B cell (primary cell): ENCODE results near the gene ZBTB32. TPM values are rescaled to one million over a fixed set of nuclear protein-coding genes. Genes with fewer than 3 reads are reported as not detected.

ENCODE experiments used
- ATAC-seq: fragments of 200-7000 bp; cut with Tn5 transposase; one replicate; pipeline ENCODE4 v1.10.0; 2021; ENCODE audit warnings: low read depth, mild to moderate bottlenecking, moderate number of reproducible peaks, moderate library complexity
- CTCF ChIA-PET: fragments of 350-600 bp; sonication (Branson Sonifier 250); formaldehyde crosslinking; loops from one replicate; lab custom pipeline; 2021; ENCODE audit warnings: antibody characterized with exemption, inconsistent platforms; lab: Charles Lee
- POLR2A ChIA-PET: fragments of 350-600 bp; sonication (Branson Sonifier 250); formaldehyde crosslinking; loops from one replicate; lab custom pipeline; 2021; ENCODE audit warnings: antibody characterized with exemption; lab: Charles Lee
- DNase-seq: peaks from one replicate; pipeline ENCODE4 v3.0.0; 2013
- H2AFZ ChIP-seq: 2 replicates; pipeline ENCODE4 v1.6.1; 2012; ENCODE audit warnings: mild to moderate bottlenecking, low read depth, low read length; ENCODE audit not compliant: insufficient read depth, poor library complexity, severe bottlenecking
- H3K27ac ChIP-seq, 2 donors: 1 replicate in 1 of 2; 2 replicates in 1 of 2; pipeline ENCODE4 v1.5.1; 2012 to 2013; ENCODE audit warnings: low read length in 2 of 2, mild to moderate bottlenecking in 2 of 2, moderate library complexity in 1 of 2
- H3K27me3 ChIP-seq, 4 experiments: fragments of 200-600 bp in 1 of 4; sonication (generic) in 1 of 4; replicated peaks in 1 of 4; 1 replicate in 2 of 4; 2 replicates in 2 of 4; pipeline versions ENCODE4 v1.6.1 to v1.7.0; 2013 to 2016; ENCODE audit warnings: low read length in 3 of 4, mild to moderate bottlenecking in 2 of 4, mixed read lengths in 1 of 4, moderate library complexity in 1 of 4; ENCODE audit not compliant: insufficient read depth in 4 of 4, control insufficient read depth in 3 of 4; ENCODE audit errors: control extremely low read depth in 1 of 4
- H3K36me3 ChIP-seq, 2 experiments: replicated peaks in 1 of 2; 1 replicate in 1 of 2; 2 replicates in 1 of 2; pipeline versions ENCODE4 v1.6.1 to v1.7.1; 2013; ENCODE audit warnings: low read length in 1 of 2; ENCODE audit not compliant: insufficient read depth in 2 of 2, control insufficient read depth in 1 of 2; ENCODE audit errors: control extremely low read depth in 1 of 2, extremely low read depth in 1 of 2
- H3K4me1 ChIP-seq, 2 donors: fragments of 200-600 bp in 1 of 2; sonication (generic) in 1 of 2; 1 replicate in 1 of 2; 2 replicates in 1 of 2; pipeline versions ENCODE4 v1.5.1 to v1.6.1; 2013 to 2017; ENCODE audit warnings: low read length in 2 of 2; ENCODE audit not compliant: control insufficient read depth in 2 of 2, insufficient read depth in 2 of 2
- H3K4me2 ChIP-seq: replicated peaks from 2 replicates; pipeline ENCODE3; 2012; ENCODE audit warnings: mild to moderate bottlenecking, low read depth, low read length; ENCODE audit not compliant: poor library complexity, severe bottlenecking
- H3K4me3 ChIP-seq, 5 experiments: fragments of 200-600 bp in 1 of 5; sonication (generic) in 1 of 5; 1 replicate in 3 of 5; 2 replicates in 2 of 5; pipeline versions ENCODE4 v1.5.1 to v1.7.0; 2011 to 2016; ENCODE audit warnings: low read length in 4 of 5, mild to moderate bottlenecking in 4 of 5, low read depth in 2 of 5, control low read depth in 1 of 5, moderate library complexity in 1 of 5; ENCODE audit not compliant: insufficient read depth in 1 of 5; ENCODE audit errors: control extremely low read depth in 1 of 5, extremely low read depth in 1 of 5
- H3K79me2 ChIP-seq: fragments of 200-600 bp; sonication (generic); one replicate; pipeline ENCODE4 v1.6.0; 2016; ENCODE audit warnings: low read length; ENCODE audit not compliant: control insufficient read depth, insufficient read depth
- H3K9ac ChIP-seq: fragments of 200-600 bp; sonication (generic); 2 replicates; pipeline ENCODE4 v1.6.1; 2017; ENCODE audit warnings: mild to moderate bottlenecking, low read length, moderate library complexity
- H3K9me3 ChIP-seq, 3 donors: one replicate each; pipeline versions ENCODE4 v1.6.1 to v1.7.1; 2013; ENCODE audit warnings: low read length in 2 of 3; ENCODE audit not compliant: control insufficient read depth in 2 of 3, insufficient read depth in 1 of 3; ENCODE audit errors: control extremely low read depth in 1 of 3
- H4K20me1 ChIP-seq: 2 replicates; pipeline ENCODE4 v1.6.0; 2012; ENCODE audit warnings: mild to moderate bottlenecking, low read length; ENCODE audit not compliant: insufficient read depth, control insufficient read depth, poor library complexity, severe bottlenecking
- H3K27ac Mint-ChIP-seq: one replicate; pipeline ENCODE4 v1.8.0; 2021; ENCODE audit warnings: mixed read lengths
- H3K27me3 Mint-ChIP-seq: one replicate; pipeline ENCODE4 v1.8.0; 2021; ENCODE audit warnings: mixed read lengths
- H3K4me1 Mint-ChIP-seq: one replicate; pipeline ENCODE4 v1.8.0; 2021; ENCODE audit warnings: mixed read lengths
- H3K4me3 Mint-ChIP-seq: one replicate; pipeline ENCODE4 v1.8.0; 2021; ENCODE audit warnings: mixed read lengths
- H3K9me3 Mint-ChIP-seq: one replicate; pipeline ENCODE4 v1.8.0; 2022; ENCODE audit warnings: mixed read lengths; ENCODE audit not compliant: insufficient read depth
- EZH2 ChIP-seq: IDR thresholded peaks from 2 replicates; pipeline ENCODE4 v1.6.1; 2012; ENCODE audit warnings: borderline replicate concordance, low read depth, mild to moderate bottlenecking, moderate library complexity, low read length; ENCODE audit not compliant: insufficient read depth, poor library complexity, severe bottlenecking
- WGBS: methylation state at CpG from one replicate; pipeline ENCODE4 v1.1.5; 2013; ENCODE audit warnings: missing lambda C conversion rate; ENCODE audit not compliant: insufficient coverage; 5-methylcytosine and 5-hydroxymethylcytosine counted together
- intact Hi-C: fragments of 100-400 bp; cut with micrococcal nuclease; formaldehyde crosslinking; loops from one replicate; pipeline ENCODE4 v1.10.0; 2022
- polyA plus RNA-seq: library from polyadenylated mRNA; depleted of rRNA; stranded (reverse); fragments of >200 nt; gene quantifications from 2 replicates; pipeline ENCODE4 v1.2.3, GENCODE V29; 2012
- total RNA-seq, 2 donors: library from RNA; stranded (reverse); fragments of 120-200 nt in 1 of 2; gene quantifications; 1 replicate in 1 of 2; 2 replicates in 1 of 2; pipeline versions ENCODE4 v1.2.3 to v1.2.4, GENCODE V29; 2013 to 2022
- TF ChIP-seq, protein P1 (sequence below): fragments of 200-600 bp; IDR thresholded peaks from one replicate; pipeline ENCODE4 v1.8.0; 2022; ENCODE audit warnings: antibody characterized with exemption, mild to moderate bottlenecking

ZBTB32 gene
- total and polyA plus RNA-seq, 2 donors (not counting 1 experiment from before 2014, with no cell fraction given) = 18.9 to 28.1 TPM

DNA sequence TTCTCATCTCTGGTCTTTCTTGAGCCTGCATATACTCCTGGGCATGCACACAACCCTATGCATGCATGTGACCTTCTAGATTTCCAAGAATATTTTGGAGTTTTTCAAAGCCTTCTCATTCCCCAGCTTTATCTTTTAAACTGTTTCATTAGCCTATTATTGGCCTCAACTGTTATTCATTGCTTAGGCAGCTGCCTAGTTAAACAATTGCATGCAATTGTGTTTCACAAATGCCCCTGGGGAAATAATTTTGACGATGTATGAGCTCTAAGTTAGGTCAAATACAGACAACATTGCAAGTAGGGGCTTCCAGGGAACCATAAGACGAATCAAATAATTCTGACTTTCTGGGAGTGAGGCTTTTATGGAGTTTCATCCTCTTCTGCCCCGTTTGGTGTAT is 40.4 kb upstream of the ZBTB32 start:
- TF ChIP-seq, protein P1, sequence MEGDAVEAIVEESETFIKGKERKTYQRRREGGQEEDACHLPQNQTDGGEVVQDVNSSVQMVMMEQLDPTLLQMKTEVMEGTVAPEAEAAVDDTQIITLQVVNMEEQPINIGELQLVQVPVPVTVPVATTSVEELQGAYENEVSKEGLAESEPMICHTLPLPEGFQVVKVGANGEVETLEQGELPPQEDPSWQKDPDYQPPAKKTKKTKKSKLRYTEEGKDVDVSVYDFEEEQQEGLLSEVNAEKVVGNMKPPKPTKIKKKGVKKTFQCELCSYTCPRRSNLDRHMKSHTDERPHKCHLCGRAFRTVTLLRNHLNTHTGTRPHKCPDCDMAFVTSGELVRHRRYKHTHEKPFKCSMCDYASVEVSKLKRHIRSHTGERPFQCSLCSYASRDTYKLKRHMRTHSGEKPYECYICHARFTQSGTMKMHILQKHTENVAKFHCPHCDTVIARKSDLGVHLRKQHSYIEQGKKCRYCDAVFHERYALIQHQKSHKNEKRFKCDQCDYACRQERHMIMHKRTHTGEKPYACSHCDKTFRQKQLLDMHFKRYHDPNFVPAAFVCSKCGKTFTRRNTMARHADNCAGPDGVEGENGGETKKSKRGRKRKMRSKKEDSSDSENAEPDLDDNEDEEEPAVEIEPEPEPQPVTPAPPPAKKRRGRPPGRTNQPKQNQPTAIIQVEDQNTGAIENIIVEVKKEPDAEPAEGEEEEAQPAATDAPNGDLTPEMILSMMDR = no peak
- no peak for TF ChIP-seq EZH2
- no peak overlapping the region for H3K4me3 ChIP-seq
- ChIA-PET POLR2A (no interaction called here), CTCF (interaction anchor here (0.6 kb wide), 1 partner anchor 158 kb away, joined by 3 read pairs; no protein-coding TSS in a partner anchor)
- Mint-ChIP-seq H3K27me3 (no peaks in the 10 kb centered on the region), H3K4me3 (no peak overlapping the region), H3K4me1 (no peaks in the 10 kb centered on the region), H3K27ac (no peak overlapping the region), H3K9me3 (no peaks in the 10 kb centered on the region)
- H3K27ac ChIP-seq = no peak overlapping the region
- H3K9ac ChIP-seq = no peak overlapping the region
- H3K4me1 ChIP-seq = no peaks in the 10 kb centered on the region
- peaks cover 4% of the 10 kb centered on the region for H3K79me2 ChIP-seq
- DNase-seq = no peak
- H3K4me2 ChIP-seq = no peak overlapping the region
- no peaks in the 10 kb centered on the region for H3K9me3 ChIP-seq
- no peaks in the 10 kb centered on the region for H3K27me3 ChIP-seq
- 96% methylated on average over 3 of the region's 3 CpGs for WGBS
- no peak overlapping the region for H2AFZ ChIP-seq
- H4K20me1 ChIP-seq = no peaks in the 10 kb centered on the region
- intact Hi-C loops = no loop called here
- ATAC-seq = no peak
- peaks cover 2 to 41% of the 10 kb centered on the region in 2 experiments for H3K36me3 ChIP-seq

DNA sequence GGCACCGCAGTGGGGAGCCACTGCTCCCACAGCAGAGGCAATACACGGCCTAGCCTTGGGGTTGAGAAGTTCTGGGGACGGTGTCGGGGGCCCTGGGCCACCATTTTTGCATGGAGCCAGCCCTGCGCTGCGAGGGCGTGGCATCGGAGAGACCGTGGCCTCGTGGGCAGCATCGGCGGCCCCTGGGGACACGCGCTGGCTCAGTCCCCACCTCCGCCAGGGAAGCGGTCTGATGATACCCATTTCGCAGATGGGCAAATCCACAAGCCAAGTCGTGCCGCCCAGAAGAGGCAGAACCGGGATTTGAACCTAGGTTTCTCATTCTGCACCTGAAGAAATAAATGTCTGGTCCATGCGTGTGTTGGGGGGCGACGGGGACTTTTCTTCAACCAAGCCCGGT is 39.2 kb upstream of the ZBTB32 start:
- Histone ChIP-seq H3K9ac (no peak overlapping the region), H3K9me3 (no peaks in the 10 kb centered on the region), H2AFZ (no peak overlapping the region), H3K4me3 (no peak overlapping the region), H3K79me2 (peaks cover 4% of the 10 kb centered on the region), H3K36me3 (peaks cover 0 to 32% of the 10 kb centered on the region in 2 experiments), H3K4me2 (no peak overlapping the region), H3K27me3 (peaks cover 0 to 8% (median 2%) of the 10 kb centered on the region in 4 experiments), H3K4me1 (no peaks in the 10 kb centered on the region), H3K27ac (no peak overlapping the region), H4K20me1 (no peaks in the 10 kb centered on the region)
- no peak for TF ChIP-seq EZH2
- TF ChIP-seq, protein P1 = no peak
- ATAC-seq (no peak), DNase-seq (no peak)
- intact Hi-C loops = no loop called here
- Mint-ChIP-seq H3K4me1 (no peaks in the 10 kb centered on the region), H3K9me3 (no peaks in the 10 kb centered on the region), H3K27ac (no peak overlapping the region), H3K4me3 (no peak overlapping the region), H3K27me3 (peaks cover 6% of the 10 kb centered on the region)
- ChIA-PET POLR2A (no interaction called here), CTCF (no interaction called here)
- WGBS = 96% methylated on average over 24 of the region's 24 CpGs
